IMR-90 (cell line): ENCODE data around the gene COL18A1.

Source experiments
- MAZ ChIP-seq: IDR thresholded peaks from 2 replicates; pipeline ENCODE4 v1.6.1; 2012; ENCODE audit warnings: low read depth, mild to moderate bottlenecking, low read length, improper control_type of control experiment, moderate library complexity, borderline replicate concordance
- RFX5 ChIP-seq: IDR thresholded peaks from 2 replicates; pipeline ENCODE4 v1.8.0; 2012; ENCODE audit warnings: low read depth, mild to moderate bottlenecking, low read length, moderate library complexity
- SMC3 ChIP-seq: fragments of 150-350 bp; IDR thresholded peaks from 2 replicates; pipeline ENCODE4 v1.6.1; 2016; ENCODE audit warnings: low read depth, mild to moderate bottlenecking, antibody characterized with exemption, low read length, moderate library complexity
- TF ChIP-seq, protein P1 (sequence below): conservative IDR thresholded peaks from 2 replicates; pipeline ENCODE4 v1.5.1; 2012; ENCODE audit warnings: mild to moderate bottlenecking, low read depth, low read length, improper control_type of control experiment
- TF ChIP-seq, protein P2 (sequence below): fragments of 150-350 bp; IDR thresholded peaks from 2 replicates; pipeline ENCODE4 v1.6.1; 2016; ENCODE audit warnings: low read depth, mild to moderate bottlenecking, low read length, moderate library complexity, borderline replicate concordance

GRCh38 chr21:45533361-45533845 lies 128.4 kb downstream of the COL18A1 start:
- TF ChIP-seq SMC3 (no peak), RFX5 (no peak), MAZ (no peak)
- TF ChIP-seq, protein P1, sequence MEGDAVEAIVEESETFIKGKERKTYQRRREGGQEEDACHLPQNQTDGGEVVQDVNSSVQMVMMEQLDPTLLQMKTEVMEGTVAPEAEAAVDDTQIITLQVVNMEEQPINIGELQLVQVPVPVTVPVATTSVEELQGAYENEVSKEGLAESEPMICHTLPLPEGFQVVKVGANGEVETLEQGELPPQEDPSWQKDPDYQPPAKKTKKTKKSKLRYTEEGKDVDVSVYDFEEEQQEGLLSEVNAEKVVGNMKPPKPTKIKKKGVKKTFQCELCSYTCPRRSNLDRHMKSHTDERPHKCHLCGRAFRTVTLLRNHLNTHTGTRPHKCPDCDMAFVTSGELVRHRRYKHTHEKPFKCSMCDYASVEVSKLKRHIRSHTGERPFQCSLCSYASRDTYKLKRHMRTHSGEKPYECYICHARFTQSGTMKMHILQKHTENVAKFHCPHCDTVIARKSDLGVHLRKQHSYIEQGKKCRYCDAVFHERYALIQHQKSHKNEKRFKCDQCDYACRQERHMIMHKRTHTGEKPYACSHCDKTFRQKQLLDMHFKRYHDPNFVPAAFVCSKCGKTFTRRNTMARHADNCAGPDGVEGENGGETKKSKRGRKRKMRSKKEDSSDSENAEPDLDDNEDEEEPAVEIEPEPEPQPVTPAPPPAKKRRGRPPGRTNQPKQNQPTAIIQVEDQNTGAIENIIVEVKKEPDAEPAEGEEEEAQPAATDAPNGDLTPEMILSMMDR = no peak
- TF ChIP-seq, protein P2, sequence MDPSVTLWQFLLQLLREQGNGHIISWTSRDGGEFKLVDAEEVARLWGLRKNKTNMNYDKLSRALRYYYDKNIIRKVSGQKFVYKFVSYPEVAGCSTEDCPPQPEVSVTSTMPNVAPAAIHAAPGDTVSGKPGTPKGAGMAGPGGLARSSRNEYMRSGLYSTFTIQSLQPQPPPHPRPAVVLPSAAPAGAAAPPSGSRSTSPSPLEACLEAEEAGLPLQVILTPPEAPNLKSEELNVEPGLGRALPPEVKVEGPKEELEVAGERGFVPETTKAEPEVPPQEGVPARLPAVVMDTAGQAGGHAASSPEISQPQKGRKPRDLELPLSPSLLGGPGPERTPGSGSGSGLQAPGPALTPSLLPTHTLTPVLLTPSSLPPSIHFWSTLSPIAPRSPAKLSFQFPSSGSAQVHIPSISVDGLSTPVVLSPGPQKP = no peak
